OCI-LY1 (cell line): ENCODE results near the gene TSEN15.

Experiments
- H2AFZ ChIP-seq: fragments of 200-600 bp; sonication (generic), shearing (Covaris generic); 2 replicates; pipeline ENCODE4 v1.6.0; 2014; ENCODE audit warnings: antibody characterized with exemption, mild to moderate bottlenecking, low read length
- H3F3A ChIP-seq: fragments of 200-600 bp; sonication (generic), shearing (Covaris generic); 2 replicates; pipeline ENCODE4 v1.6.0; 2014; ENCODE audit warnings: mild to moderate bottlenecking, antibody characterized with exemption, low read length, moderate library complexity; ENCODE audit not compliant: insufficient read depth
- H3K27ac ChIP-seq: fragments of 200-600 bp; sonication (generic); 2 replicates; pipeline ENCODE4 v1.5.1; 2014; ENCODE audit warnings: low read length, mixed run types, mild to moderate bottlenecking, low read depth; ENCODE audit not compliant: poor library complexity, severe bottlenecking
- H3K27me3 ChIP-seq: fragments of 200-600 bp; sonication (generic); 2 replicates; pipeline ENCODE4 v1.6.0; 2014; ENCODE audit warnings: antibody characterized with exemption, mild to moderate bottlenecking, low read length, moderate library complexity; ENCODE audit not compliant: insufficient read depth
- H3K36me3 ChIP-seq: fragments of 200-600 bp; sonication (generic); 2 replicates; pipeline ENCODE4 v1.6.1; 2014; ENCODE audit warnings: mild to moderate bottlenecking, antibody characterized with exemption, low read length, moderate library complexity, mixed read lengths; ENCODE audit not compliant: insufficient read depth
- H3K4me1 ChIP-seq: fragments of 200-600 bp; sonication (generic); 2 replicates; pipeline ENCODE4 v1.5.1; 2014; ENCODE audit warnings: mild to moderate bottlenecking, low read length, moderate library complexity; ENCODE audit not compliant: insufficient read depth, severe bottlenecking
- H3K4me2 ChIP-seq: fragments of 200-600 bp; sonication (generic), shearing (Covaris generic); 2 replicates; pipeline ENCODE4 v1.6.1; 2014; ENCODE audit warnings: low read length
- H3K4me3 ChIP-seq: fragments of 200-600 bp; sonication (generic); 2 replicates; pipeline ENCODE4 v1.5.1; 2014; ENCODE audit warnings: low read length, low read depth, mild to moderate bottlenecking, mixed read lengths; ENCODE audit not compliant: poor library complexity, severe bottlenecking
- H3K79me2 ChIP-seq: fragments of 200-600 bp; shearing (Covaris generic); 2 replicates; pipeline ENCODE4 v1.6.1; 2016; ENCODE audit warnings: mixed run types, low read length, mixed read lengths; ENCODE audit not compliant: insufficient read depth
- H3K9ac ChIP-seq: fragments of 200-600 bp; sonication (generic), shearing (Covaris generic); 2 replicates; pipeline ENCODE4 v1.6.1; 2014; ENCODE audit warnings: mild to moderate bottlenecking, low read length, mixed read lengths
- H3K9me2 ChIP-seq: fragments of 200-600 bp; sonication (generic), shearing (Covaris generic); 2 replicates; pipeline ENCODE4 v1.6.1; 2014; ENCODE audit warnings: low read depth, mild to moderate bottlenecking, low read length, mixed read lengths
- H3K9me3 ChIP-seq: fragments of 200-600 bp; shearing (Covaris generic); 2 replicates; pipeline ENCODE4 v1.6.1; 2014; ENCODE audit warnings: low read length, mixed read lengths
- H4K20me1 ChIP-seq: fragments of 200-600 bp; sonication (generic), shearing (Covaris generic); 2 replicates; pipeline ENCODE4 v1.6.0; 2016; ENCODE audit warnings: mild to moderate bottlenecking, low read length; ENCODE audit not compliant: insufficient read depth
- CTCF ChIP-seq: fragments of 200-600 bp; sonication (generic), shearing (Covaris generic); IDR thresholded peaks from 2 replicates; pipeline ENCODE4 v1.5.1; 2017; ENCODE audit warnings: mild to moderate bottlenecking, antibody characterized with exemption, low read length, moderate library complexity, mixed read lengths
- EZH2 ChIP-seq: fragments of 200-600 bp; sonication (generic), shearing (Covaris generic); IDR thresholded peaks from 2 replicates; pipeline ENCODE4 v1.8.0; 2017; ENCODE audit warnings: borderline replicate concordance, mixed run types, mild to moderate bottlenecking, antibody characterized with exemption, low read length, moderate library complexity, mixed read lengths

The TSEN15 gene

GRCh38 chr1:184031092-184031408 lies 20.5 kb upstream of the TSEN15 start:
- no peak overlapping the region for H3K9ac ChIP-seq
- no peak overlapping the region for H2AFZ ChIP-seq
- no peaks in the 10 kb centered on the region for H3K79me2 ChIP-seq
- H3K27ac ChIP-seq, result no peak overlapping the region
- no peaks in the 10 kb centered on the region for H3K9me2 ChIP-seq
- no peaks in the 10 kb centered on the region for H3K9me3 ChIP-seq
- no peak overlapping the region for H3K4me2 ChIP-seq
- H3K36me3 ChIP-seq, result no peaks in the 10 kb centered on the region
- no peaks in the 10 kb centered on the region for H3K4me1 ChIP-seq
- no peaks in the 10 kb centered on the region for H3F3A ChIP-seq
- no peaks in the 10 kb centered on the region for H4K20me1 ChIP-seq
- H3K27me3 ChIP-seq, result no peaks in the 10 kb centered on the region; the same call in 1 of the 2 replicates
- TF ChIP-seq CTCF (no peak), EZH2 (no peak)
- H3K4me3 ChIP-seq, result no peak overlapping the region

- H3K4me1 ChIP-seq, result no peaks in the 10 kb centered on the region
- no peaks in the 10 kb centered on the region; the same call in 1 of the 2 replicates for H3K27me3 ChIP-seq
- no peak overlapping the region for H3K9ac ChIP-seq
- TF ChIP-seq EZH2 (no peak), CTCF (no peak)
- no peak overlapping the region for H3K27ac ChIP-seq
- H3F3A ChIP-seq, result no peaks in the 10 kb centered on the region
- no peaks in the 10 kb centered on the region for H3K9me3 ChIP-seq
- no peak overlapping the region for H3K4me3 ChIP-seq
- no peak overlapping the region for H3K4me2 ChIP-seq
- no peaks in the 10 kb centered on the region for H3K9me2 ChIP-seq
- H4K20me1 ChIP-seq, result no peaks in the 10 kb centered on the region
- no peak overlapping the region for H2AFZ ChIP-seq
- no peaks in the 10 kb centered on the region for H3K36me3 ChIP-seq
- no peaks in the 10 kb centered on the region for H3K79me2 ChIP-seq
These were observed 20.0 kb upstream of the TSEN15 start for GRCh38 chr1:184031409-184032107.

GRCh38 chr1:184032306-184032929 lies 19.1 kb upstream of the TSEN15 start:
- H3K4me2 ChIP-seq, result no peak overlapping the region
- no peaks in the 10 kb centered on the region for H3K9me3 ChIP-seq
- no peaks in the 10 kb centered on the region for H3K9me2 ChIP-seq
- no peak overlapping the region for H3K9ac ChIP-seq
- H3K27me3 ChIP-seq, result no peaks in the 10 kb centered on the region
- H3K36me3 ChIP-seq, result no peaks in the 10 kb centered on the region
- no peaks in the 10 kb centered on the region for H3K4me1 ChIP-seq
- no peaks in the 10 kb centered on the region for H3F3A ChIP-seq
- H2AFZ ChIP-seq, result no peak overlapping the region
- TF ChIP-seq CTCF (no peak), EZH2 (no peak)
- no peak overlapping the region for H3K27ac ChIP-seq
- no peak overlapping the region for H3K4me3 ChIP-seq
- H4K20me1 ChIP-seq, result no peaks in the 10 kb centered on the region
- no peaks in the 10 kb centered on the region for H3K79me2 ChIP-seq
